Measurements from ENCODE around the gene MCRS1. TPM values are rescaled to one million over a fixed set of nuclear protein-coding genes. Genes with fewer than 3 reads are reported as not detected.

The MCRS1 gene
- polyA plus RNA-seq, 1 experiment = 47.0 TPM

DNA sequence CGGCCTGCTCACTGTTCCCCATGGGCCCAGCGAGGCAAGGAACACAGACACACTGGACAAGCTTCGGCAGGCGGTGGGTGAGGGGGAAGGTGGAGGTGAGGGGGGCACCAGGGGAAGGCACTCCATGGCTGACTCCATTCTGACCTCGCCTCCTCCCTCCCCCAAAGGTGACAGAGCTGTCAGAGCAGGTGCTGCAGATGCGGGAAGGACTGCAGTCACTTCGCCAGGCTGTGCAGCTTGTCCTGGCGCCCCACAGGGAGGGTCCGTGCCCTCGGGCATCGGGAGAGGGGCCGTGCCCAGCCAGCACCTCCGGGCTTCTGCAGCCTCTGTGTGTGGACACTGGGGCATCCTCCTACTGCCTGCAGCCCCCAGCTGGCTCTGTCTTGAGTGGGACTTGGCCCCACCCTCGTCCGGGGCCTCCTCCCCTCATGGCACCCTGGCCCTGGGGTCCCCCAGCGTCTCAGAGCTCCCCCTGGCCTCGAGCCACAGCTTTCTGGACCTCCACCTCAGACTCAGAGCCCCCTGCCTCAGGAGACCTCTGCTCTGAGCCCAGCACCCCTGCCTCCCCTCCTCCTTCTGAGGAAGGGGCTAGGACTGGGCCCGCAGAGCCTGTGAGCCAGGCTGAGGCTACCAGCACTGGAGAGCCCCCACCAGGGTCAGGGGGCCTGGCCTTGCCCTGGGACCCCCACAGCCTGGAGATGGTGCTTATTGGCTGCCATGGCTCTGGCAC lies 10.6 kb downstream of the MCRS1 start:
- CTCF ChIA-PET = interaction anchor here (1.5 to 2.5 kb wide), 2 partner anchors 23 to 199 kb away, joined by 5 to 10 read pairs; no protein-coding TSS in a partner anchor
- POLR2A ChIA-PET = interaction anchor here (1.7 kb wide), 1 partner anchor 10 kb away, joined by 7 read pairs; no protein-coding TSS in a partner anchor

DNA sequence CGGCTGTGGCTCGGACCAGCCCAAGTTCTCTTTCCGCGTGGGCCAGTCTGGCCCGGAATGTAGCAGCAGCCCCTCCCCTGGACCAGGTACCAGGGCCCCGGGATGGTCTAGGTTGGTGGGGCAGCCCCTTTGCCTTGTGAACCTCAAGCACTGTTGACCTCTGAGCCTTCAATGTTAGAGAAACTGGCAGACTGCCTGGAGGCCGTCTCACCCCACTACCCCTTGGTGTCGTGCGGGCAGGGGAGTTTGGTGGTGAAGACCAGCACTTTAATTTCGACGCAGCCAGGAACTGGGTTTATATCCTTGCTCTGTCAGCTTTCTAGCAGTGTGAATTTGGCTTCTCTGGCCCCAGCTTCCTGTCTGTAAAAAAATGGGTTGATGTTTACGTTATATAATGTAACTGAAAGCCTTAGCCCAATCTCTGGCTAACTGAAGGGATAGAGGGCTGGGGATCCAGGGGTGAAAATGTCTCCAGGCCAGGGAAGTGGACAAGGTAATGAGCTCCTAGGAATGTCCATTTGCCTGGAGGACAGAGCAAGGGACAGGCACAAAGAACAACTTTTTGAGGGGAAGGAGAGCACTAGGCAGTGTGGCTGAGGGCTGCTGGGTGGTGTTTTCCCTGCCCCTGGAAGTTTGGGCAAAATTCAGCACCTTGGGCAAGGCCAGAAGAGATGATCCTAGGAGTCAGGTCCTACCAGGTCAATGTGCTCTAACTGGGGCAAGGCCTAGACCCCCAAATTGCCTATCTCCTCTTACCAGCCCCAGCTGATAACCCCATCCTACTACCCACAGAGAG lies 11.4 kb downstream of the MCRS1 start:
- H3K4me3 ChIP-seq (ENCODE audit: low read depth, low read length) = no peak overlapping the region
- CTCF ChIA-PET = interaction anchor here (1.5 to 2.5 kb wide), 2 partner anchors 24 to 198 kb away, joined by 5 to 10 read pairs; no protein-coding TSS in a partner anchor
- POLR2A ChIA-PET = interaction anchor here (1.0 to 1.7 kb wide), 2 partner anchors 8 to 11 kb away, joined by 3 to 7 read pairs; no protein-coding TSS in a partner anchor

More for the DNA sequence above, 10.6 kb downstream of the MCRS1 start:
- H3K9me3 ChIP-seq (ENCODE audit: control insufficient read depth, insufficient read depth, low read length) = no peaks in the 10 kb centered on the region; the same call in 1 of the 2 replicates
- peaks cover 5% of the 10 kb centered on the region for H3K27me3 ChIP-seq (ENCODE audit: control insufficient read depth, insufficient read depth, low read length)
- no peak for DNase-seq (ENCODE audit: low read depth, low spot score)
- TF ChIP-seq, protein P1, sequence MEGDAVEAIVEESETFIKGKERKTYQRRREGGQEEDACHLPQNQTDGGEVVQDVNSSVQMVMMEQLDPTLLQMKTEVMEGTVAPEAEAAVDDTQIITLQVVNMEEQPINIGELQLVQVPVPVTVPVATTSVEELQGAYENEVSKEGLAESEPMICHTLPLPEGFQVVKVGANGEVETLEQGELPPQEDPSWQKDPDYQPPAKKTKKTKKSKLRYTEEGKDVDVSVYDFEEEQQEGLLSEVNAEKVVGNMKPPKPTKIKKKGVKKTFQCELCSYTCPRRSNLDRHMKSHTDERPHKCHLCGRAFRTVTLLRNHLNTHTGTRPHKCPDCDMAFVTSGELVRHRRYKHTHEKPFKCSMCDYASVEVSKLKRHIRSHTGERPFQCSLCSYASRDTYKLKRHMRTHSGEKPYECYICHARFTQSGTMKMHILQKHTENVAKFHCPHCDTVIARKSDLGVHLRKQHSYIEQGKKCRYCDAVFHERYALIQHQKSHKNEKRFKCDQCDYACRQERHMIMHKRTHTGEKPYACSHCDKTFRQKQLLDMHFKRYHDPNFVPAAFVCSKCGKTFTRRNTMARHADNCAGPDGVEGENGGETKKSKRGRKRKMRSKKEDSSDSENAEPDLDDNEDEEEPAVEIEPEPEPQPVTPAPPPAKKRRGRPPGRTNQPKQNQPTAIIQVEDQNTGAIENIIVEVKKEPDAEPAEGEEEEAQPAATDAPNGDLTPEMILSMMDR (IDR thresholded peaks at IDR 0.05; ENCODE audit: low read depth, low read length) = no peak
- H3K27ac ChIP-seq (ENCODE audit: low read depth, low read length) = no peak overlapping the region
- H3K4me3 ChIP-seq (ENCODE audit: low read depth, low read length) = no peak overlapping the region

DNA sequence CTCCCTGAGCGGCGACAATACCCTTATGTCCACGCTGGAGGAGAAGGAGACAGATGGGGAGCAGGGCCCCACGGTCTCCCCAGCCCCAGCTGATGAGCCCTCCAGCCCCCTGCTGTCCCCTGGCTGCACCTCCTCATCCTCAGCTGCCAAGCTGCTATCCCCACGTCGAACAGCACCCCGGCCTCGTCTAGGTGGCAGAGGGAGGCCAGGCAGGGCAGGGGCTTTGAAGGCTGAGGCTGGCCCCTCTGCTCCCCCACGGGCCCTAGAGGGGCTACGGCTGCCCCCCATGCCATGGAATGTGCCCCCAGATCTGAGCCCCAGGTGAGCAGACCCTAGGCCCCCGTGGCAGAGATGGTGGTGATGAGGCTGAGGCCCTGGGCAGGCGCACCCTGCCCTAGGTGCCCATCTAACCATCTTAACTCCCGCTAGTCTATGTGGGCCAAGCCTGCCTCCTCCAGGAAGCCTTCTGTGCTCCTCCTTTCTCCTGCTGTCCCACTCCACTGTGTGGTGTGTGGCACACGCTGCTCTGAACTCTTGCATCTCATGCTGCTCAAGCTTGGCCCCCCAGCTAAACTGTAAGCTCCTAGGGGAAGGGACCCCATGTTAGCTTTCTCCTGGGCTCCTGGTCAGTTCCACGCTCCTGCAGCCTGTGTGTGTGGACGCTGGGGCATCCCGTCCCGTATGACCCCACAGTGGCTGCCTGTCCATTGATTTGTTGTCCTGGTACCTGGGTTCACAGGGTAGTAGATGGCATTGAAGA lies 12.1 kb downstream of the MCRS1 start:
- Histone ChIP-seq H3K4me3 (ENCODE audit: low read depth, low read length) (no peak overlapping the region), H3K27ac (ENCODE audit: low read depth, low read length) (no peak overlapping the region), H3K27me3 (ENCODE audit: control insufficient read depth, insufficient read depth, low read length) (peaks cover 14% of the 10 kb centered on the region), H3K9me3 (ENCODE audit: control insufficient read depth, insufficient read depth, low read length) (no peaks in the 10 kb centered on the region; the same call in 1 of the 2 replicates)
- no peak for DNase-seq (ENCODE audit: low read depth, low spot score)
- ChIA-PET POLR2A (interaction anchor here (1.0 to 1.7 kb wide), 2 partner anchors 9 to 11 kb away, joined by 3 to 7 read pairs; no protein-coding TSS in a partner anchor), CTCF (interaction anchor here (1.5 to 1.7 kb wide), 2 partner anchors 25 to 199 kb away, joined by 5 read pairs; no protein-coding TSS in a partner anchor)
- TF ChIP-seq, protein P1 (IDR thresholded peaks at IDR 0.05; ENCODE audit: low read depth, low read length) = no peak

More for the DNA sequence above, 11.4 kb downstream of the MCRS1 start:
- TF ChIP-seq, protein P1 (IDR thresholded peaks at IDR 0.05; ENCODE audit: low read depth, low read length) = no peak
- no peaks in the 10 kb centered on the region; the same call in 1 of the 2 replicates for H3K9me3 ChIP-seq (ENCODE audit: control insufficient read depth, insufficient read depth, low read length)
- no peak for DNase-seq (ENCODE audit: low read depth, low spot score)
- peaks cover 13% of the 10 kb centered on the region for H3K27me3 ChIP-seq (ENCODE audit: control insufficient read depth, insufficient read depth, low read length)
- H3K27ac ChIP-seq (ENCODE audit: low read depth, low read length) = no peak overlapping the region

DNA sequence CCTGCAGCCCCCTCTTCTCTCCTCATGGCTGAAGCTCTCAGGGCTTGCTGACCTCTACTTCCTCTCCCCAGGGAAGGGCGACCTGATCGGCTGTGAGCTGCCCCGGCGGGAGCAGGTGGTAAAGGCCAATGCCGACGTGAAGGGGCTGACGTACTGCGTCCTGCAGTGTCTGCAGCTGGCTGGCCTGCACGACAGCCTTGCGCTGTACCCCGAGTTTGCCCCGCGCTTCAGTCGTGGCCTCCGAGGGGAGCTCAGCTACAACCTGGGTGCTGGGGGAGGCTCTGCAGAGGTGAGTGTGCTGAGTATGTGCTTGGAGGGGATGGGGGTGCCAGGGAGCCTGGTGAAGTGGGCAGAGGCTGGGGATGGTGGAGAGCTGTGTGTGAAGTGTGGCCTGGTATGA lies 13.7 kb downstream of the MCRS1 start:
- TF ChIP-seq, protein P1 (IDR thresholded peaks at IDR 0.05; ENCODE audit: low read depth, low read length) = no peak
- POLR2A ChIA-PET = interaction anchor here (1.3 kb wide), 1 partner anchor 13 kb away, joined by 4 read pairs; the partner anchor contains the start of gene MCRS1

More for the DNA sequence above, 13.7 kb downstream of the MCRS1 start:
- Histone ChIP-seq H3K27ac (ENCODE audit: low read depth, low read length) (no peak overlapping the region), H3K27me3 (ENCODE audit: control insufficient read depth, insufficient read depth, low read length) (peaks cover 17% of the 10 kb centered on the region), H3K9me3 (ENCODE audit: control insufficient read depth, insufficient read depth, low read length) (no peaks in the 10 kb centered on the region; the same call in 1 of the 2 replicates), H3K4me3 (ENCODE audit: low read depth, low read length) (no peak overlapping the region)
- DNase-seq (ENCODE audit: low read depth, low spot score) = no peak
- CTCF ChIA-PET = interaction anchor here (1.0 to 2.1 kb wide), 5 partner anchors 10 to 222 kb away, joined by 3 to 11 read pairs (median 5); no protein-coding TSS in a partner anchor

Data from AG04450 (cell line).